Transverse colon (tissue), 3 donors: ENCODE results near the gene HBE1.

Experiments used
- POLR2A ChIP-seq: fragments of 450-650 bp; IDR thresholded peaks from one replicate; pipeline ENCODE4 v1.6.1; 2016; ENCODE audit warnings: antibody characterized with exemption, mild to moderate bottlenecking, moderate library complexity
- TF ChIP-seq, protein P1 (sequence below), 5 experiments: fragments of 200-600 bp in 3 of 5; fragments of 450-650 bp in 2 of 5; sonication (generic) in 3 of 5; IDR thresholded peaks; 1 replicate in 2 of 5; 2 replicates in 3 of 5; pipeline ENCODE4 v1.5.1; 2016 to 2017; ENCODE audit warnings: antibody characterized with exemption in 5 of 5, inconsistent platforms in 3 of 5, mild to moderate bottlenecking in 2 of 5, moderate library complexity in 1 of 5

DNA sequence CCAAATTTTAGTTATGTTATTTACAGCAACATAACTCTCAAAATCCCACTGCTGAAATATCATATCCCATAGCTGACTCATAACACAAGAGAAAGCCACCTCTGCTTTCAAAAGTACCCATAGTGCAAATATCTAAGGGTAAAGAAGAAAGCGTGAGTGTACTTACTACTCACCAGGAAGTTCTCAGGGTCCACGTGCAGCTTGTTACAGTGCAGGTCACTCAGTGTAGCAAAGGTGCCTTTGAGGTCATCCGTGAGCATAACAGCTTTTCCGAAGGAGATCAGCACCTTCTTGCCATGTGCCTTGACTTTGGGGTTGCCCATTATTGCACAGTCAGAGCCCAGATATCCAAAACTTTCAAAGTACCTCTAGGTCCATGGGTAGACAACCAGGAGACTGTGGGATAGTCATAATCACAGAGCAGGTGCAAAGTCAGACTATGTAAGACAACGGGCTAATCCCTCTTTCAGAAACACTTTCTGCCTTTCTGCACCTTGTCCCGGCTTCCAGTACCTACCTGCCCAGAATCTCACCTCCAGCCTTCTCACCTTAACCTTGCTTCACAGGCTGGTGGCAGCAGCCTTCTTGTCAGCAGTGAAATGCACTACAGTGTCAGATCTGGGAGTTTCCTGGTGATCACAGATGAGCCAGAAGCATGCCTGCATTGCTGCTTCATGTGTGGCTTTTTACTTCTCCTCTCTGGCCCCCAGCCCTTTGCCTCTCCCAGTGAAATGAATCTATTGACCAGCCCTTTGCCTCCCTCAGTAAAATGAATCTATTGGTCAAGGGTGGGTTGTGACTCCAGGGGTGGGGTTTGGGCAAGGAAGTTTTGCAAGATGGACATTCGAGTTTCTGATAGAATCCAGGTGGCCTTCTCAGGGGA lies 26.6 kb downstream of the HBE1 start:
- TF ChIP-seq, protein P1, sequence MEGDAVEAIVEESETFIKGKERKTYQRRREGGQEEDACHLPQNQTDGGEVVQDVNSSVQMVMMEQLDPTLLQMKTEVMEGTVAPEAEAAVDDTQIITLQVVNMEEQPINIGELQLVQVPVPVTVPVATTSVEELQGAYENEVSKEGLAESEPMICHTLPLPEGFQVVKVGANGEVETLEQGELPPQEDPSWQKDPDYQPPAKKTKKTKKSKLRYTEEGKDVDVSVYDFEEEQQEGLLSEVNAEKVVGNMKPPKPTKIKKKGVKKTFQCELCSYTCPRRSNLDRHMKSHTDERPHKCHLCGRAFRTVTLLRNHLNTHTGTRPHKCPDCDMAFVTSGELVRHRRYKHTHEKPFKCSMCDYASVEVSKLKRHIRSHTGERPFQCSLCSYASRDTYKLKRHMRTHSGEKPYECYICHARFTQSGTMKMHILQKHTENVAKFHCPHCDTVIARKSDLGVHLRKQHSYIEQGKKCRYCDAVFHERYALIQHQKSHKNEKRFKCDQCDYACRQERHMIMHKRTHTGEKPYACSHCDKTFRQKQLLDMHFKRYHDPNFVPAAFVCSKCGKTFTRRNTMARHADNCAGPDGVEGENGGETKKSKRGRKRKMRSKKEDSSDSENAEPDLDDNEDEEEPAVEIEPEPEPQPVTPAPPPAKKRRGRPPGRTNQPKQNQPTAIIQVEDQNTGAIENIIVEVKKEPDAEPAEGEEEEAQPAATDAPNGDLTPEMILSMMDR (IDR thresholded peaks at IDR 0.05): no peak
- no peak for TF ChIP-seq POLR2A
